K562 (cell line): ENCODE data around the gene FN1. TPM values are rescaled to one million over a fixed set of nuclear protein-coding genes. Genes with fewer than 3 reads are reported as not detected.
A peak's percentile ranks its signal among the peaks of the same experiment; 100 is the strongest.

ENCODE experiments used
- ATAC-seq: fragments of 200-7000 bp; cut with Tn5 transposase; 3 replicates; pipeline ENCODE4 v1.9.1; 2020; ENCODE audit warnings: moderate library complexity
- BruUV-seq: library from RNA; stranded (reverse); fragments of 400-500 nt; replicated peaks from 2 replicates; lab custom pipeline; 2021; lab: Mats Ljungman, UMichigan
- CTCF ChIA-PET: fragments of 300-600 bp; formaldehyde crosslinking; extraction: SDS; loops from one replicate; lab custom pipeline; 2021; ENCODE audit warnings: low intra/inter-chr PET ratio; lab: Yijun Ruan, JAX
- POLR2A ChIA-PET: fragments of 300-600, 350-650 bp; sonication (Branson Sonifier 250); formaldehyde crosslinking; extraction: SDS; loops from one replicate; lab custom pipeline; 2021; ENCODE audit warnings: antibody characterized with exemption, inconsistent platforms; lab: Yijun Ruan, JAX
- DNase-seq, 4 experiments: peaks; one replicate each; pipeline versions ENCODE4 v3.0.0 to v3.0.0-alpha.2; 2011 to 2018; ENCODE audit warnings: low spot score in 3 of 4, mixed read lengths in 3 of 4; ENCODE audit errors: extremely low read depth in 1 of 4
- FAIRE-seq: peaks from 2 replicates; lab custom pipeline; 2011; peaks lifted over from hg19 to GRCh38; lab: Jason Lieb, UNC
- H2AFZ ChIP-seq: 2 replicates; pipeline ENCODE4 v1.6.0; 2011; ENCODE audit warnings: low read depth, low read length, control low read depth, inconsistent platforms
- H3K27ac ChIP-seq: fragments of 200-600 bp; 3 replicates; pipeline ENCODE4 v1.8.0; 2011; ENCODE audit warnings: low read depth, mild to moderate bottlenecking, control low read depth, inconsistent platforms, low read length, moderate library complexity, mixed read lengths; ENCODE audit errors: extremely low read depth
- H3K27me3 ChIP-seq, 2 experiments: fragments of 300-600 bp in 1 of 2; 2 replicates in 1 of 2; 3 replicates in 1 of 2; pipeline versions ENCODE4 v1.6.0 to v1.8.0; 2011; ENCODE audit warnings: inconsistent platforms in 2 of 2, low read length in 2 of 2, mild to moderate bottlenecking in 1 of 2, mixed read lengths in 1 of 2, moderate library complexity in 1 of 2; ENCODE audit not compliant: control insufficient read depth in 2 of 2, insufficient read depth in 2 of 2
- H3K36me3 ChIP-seq: fragments of 300-600 bp; 3 replicates; pipeline ENCODE4 v1.8.0; 2011; ENCODE audit warnings: mild to moderate bottlenecking, low read length, inconsistent platforms; ENCODE audit not compliant: control insufficient read depth, insufficient read depth
- H3K4me1 ChIP-seq, 2 experiments: fragments of 200-600 bp in 1 of 2; replicated peaks in 1 of 2; 2 replicates in 1 of 2; 3 replicates in 1 of 2; pipeline versions ENCODE4 v1.5.1 to v1.8.0; 2011; ENCODE audit warnings: inconsistent platforms in 2 of 2, low read length in 2 of 2, mild to moderate bottlenecking in 1 of 2, mixed read lengths in 1 of 2, moderate library complexity in 1 of 2; ENCODE audit not compliant: control insufficient read depth in 2 of 2, insufficient read depth in 2 of 2
- H3K4me2 ChIP-seq: 2 replicates; pipeline ENCODE4 v1.6.1; 2011; ENCODE audit warnings: low read length, control low read depth, inconsistent platforms, mixed read lengths; ENCODE audit not compliant: insufficient read depth
- H3K4me3 ChIP-seq: fragments of 200-600 bp; sonication (generic), shearing (Covaris generic); 2 replicates; pipeline ENCODE4 v1.5.1; 2016; ENCODE audit warnings: control low read depth, inconsistent platforms
- H3K79me2 ChIP-seq: fragments of 200-600 bp; 3 replicates; pipeline ENCODE4 v1.8.0; 2011; ENCODE audit warnings: low read length, inconsistent platforms; ENCODE audit not compliant: control insufficient read depth, insufficient read depth
- H3K9ac ChIP-seq, 2 experiments: 2 replicates each; pipeline versions ENCODE4 v1.6.0 to v1.6.1; 2011; ENCODE audit warnings: low read depth in 2 of 2, low read length in 2 of 2, control low read depth in 1 of 2, inconsistent platforms in 1 of 2, mild to moderate bottlenecking in 1 of 2, mixed read lengths in 1 of 2; ENCODE audit not compliant: insufficient read depth in 1 of 2
- H3K9me1 ChIP-seq: one replicate; pipeline ENCODE4 v1.6.0; 2011; ENCODE audit warnings: inconsistent platforms, mild to moderate bottlenecking, low read length, moderate library complexity; ENCODE audit not compliant: control insufficient read depth, insufficient read depth
- H3K9me3 ChIP-seq: replicated peaks from 2 replicates; pipeline ENCODE4 v1.5.1; 2011; ENCODE audit warnings: low read depth, low read length, inconsistent platforms; ENCODE audit not compliant: control insufficient read depth, insufficient read depth
- H4K20me1 ChIP-seq: replicated peaks from 2 replicates; pipeline ENCODE4 v1.6.1; 2011; ENCODE audit warnings: low read length, inconsistent platforms, mixed read lengths; ENCODE audit not compliant: control insufficient read depth, insufficient read depth
- BCOR ChIP-seq: fragments of 450-650 bp; IDR thresholded peaks from 2 replicates; pipeline ENCODE4 v1.6.1; 2016
- FOXM1 ChIP-seq, 2 experiments: fragments of 450-650 bp in 1 of 2; sonication (generic) in 1 of 2; formaldehyde crosslinking in 1 of 2; IDR thresholded peaks; 2 replicates each; pipeline versions ENCODE4 v1.6.1 to v1.9.0; 2017 to 2022; ENCODE audit warnings: low read depth in 2 of 2, mild to moderate bottlenecking in 2 of 2, missing genetic modification reagents in 1 of 2, moderate library complexity in 1 of 2
- HNRNPLL ChIP-seq: fragments of 200-400 bp; formaldehyde crosslinking; IDR thresholded peaks from 2 replicates; pipeline ENCODE4 v1.6.1; 2017; ENCODE audit warnings: low read length, low read depth, mild to moderate bottlenecking; ENCODE audit not compliant: poor library complexity, severe bottlenecking
- NR4A1 ChIP-seq, 2 experiments: fragments of 250-450 bp in 1 of 2; fragments of 450-650 bp in 1 of 2; sonication (Bioruptor Pico) in 1 of 2; IDR thresholded peaks; 2 replicates each; pipeline versions ENCODE4 v1.4.0 to v1.6.1; 2016 to 2020; ENCODE audit warnings: mild to moderate bottlenecking in 2 of 2, missing compliant biosample characterization in 1 of 2, missing genetic modification characterization in 1 of 2, moderate library complexity in 1 of 2
- TAL1 ChIP-seq: fragments of 450-650 bp; IDR thresholded peaks from 2 replicates; pipeline ENCODE4 v1.6.1; 2016; ENCODE audit warnings: mild to moderate bottlenecking
- ZC3H8 ChIP-seq: fragments of 450-650 bp; IDR thresholded peaks from 2 replicates; pipeline ENCODE4 v1.6.1; 2017
- WGBS: fragments of 100-300 bp; shearing (Covaris generic); methylation state at CpG from one replicate; pipeline ENCODE4 v1.1.6; 2016; ENCODE audit warnings: low coverage, mixed read lengths; ENCODE audit not compliant: insufficient coverage; ENCODE audit errors: missing lambda C conversion rate; 5-methylcytosine and 5-hydroxymethylcytosine counted together
- in situ Hi-C: fragments of 300-500 bp; cut with MboI; formaldehyde crosslinking; loops from 4 replicates; pipeline ENCODE4 v1.15.0; 2018; ENCODE audit warnings: inconsistent platforms, mixed read lengths
- intact Hi-C: fragments of 100-400 bp; cut with micrococcal nuclease; formaldehyde crosslinking; loops from 2 replicates; pipeline ENCODE4 v1.14.2; 2022
- polyA plus RNA-seq, 8 experiments: library from polyadenylated mRNA; depleted of rRNA in 4 of 8; stranded (reverse) in 5 of 8; unstranded in 3 of 8; fragments of >200 nt; fragmentation: Nextera tagmentation in 2 of 8; fragmentation: Illumina TruSeq in 1 of 8; extraction: Ambion mirVana in 2 of 8; extraction: Trizol in 1 of 8; gene quantifications; 2 replicates each; pipeline versions ENCODE4 v1.2.1 to v1.2.3, GENCODE V29; 2011 to 2014; ENCODE audit warnings: inconsistent platforms in 1 of 8, missing spikeins in 1 of 8
- total RNA-seq, 7 experiments: library from RNA; depleted of rRNA in 6 of 7; stranded (reverse); fragments of >200 nt in 6 of 7; fragmentation: Illumina TruSeq in 2 of 7; extraction: Trizol in 2 of 7; gene quantifications; 2 replicates each; pipeline versions ENCODE4 v1.2.1 to v1.2.3, GENCODE V29; 2011 to 2021; ENCODE audit warnings: low replicate concordance in 1 of 7
- TF ChIP-seq, protein P1 (sequence below): fragments of 450-650 bp; IDR thresholded peaks from 2 replicates; pipeline ENCODE4 v1.6.1; 2016

Gene FN1
- total and polyA plus RNA-seq, 9 of the 15 experiments (the other 6 are each of a cell fraction or from before 2014, with no cell fraction given) = 7.4 to 19.1 (median 11.2) TPM

DNA sequence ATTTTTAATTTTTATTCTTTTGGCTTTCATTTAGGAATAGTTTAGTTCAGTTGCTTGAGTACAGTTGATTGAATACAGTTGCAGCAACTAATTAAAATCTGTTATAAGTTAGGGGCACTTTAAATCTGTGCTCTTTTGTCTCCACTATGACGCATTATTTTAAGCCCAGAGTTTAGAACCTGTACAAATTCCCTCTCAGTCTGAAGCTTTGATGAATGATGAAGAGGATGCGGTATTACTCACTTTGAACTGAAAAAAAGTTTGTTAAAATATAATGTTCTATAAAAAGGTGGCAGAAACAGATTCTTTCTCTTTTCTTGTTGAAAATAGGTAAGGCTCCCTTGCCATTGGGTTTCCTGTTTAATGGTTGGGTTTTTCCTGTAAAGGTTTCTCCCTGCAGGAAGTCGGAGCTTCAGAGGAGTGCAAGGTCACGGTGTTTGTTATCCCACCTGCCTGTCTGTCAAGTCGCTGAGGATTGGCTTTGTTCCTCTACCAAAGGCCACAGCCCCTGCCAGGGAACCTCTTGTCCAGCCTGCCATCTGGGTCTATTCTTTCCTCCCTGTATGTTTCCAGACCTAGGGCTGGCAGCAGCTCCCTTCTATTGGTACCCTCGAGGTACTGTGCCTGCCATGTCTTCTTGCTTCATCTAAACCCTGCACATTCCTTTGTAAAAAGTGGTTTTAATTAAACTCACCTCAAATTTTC lies 43.8 kb upstream of the FN1 start:
- no peaks in the 10 kb centered on the region for H3K27me3 ChIP-seq
- in situ Hi-C loops (no loop called here), intact Hi-C loops (no loop called here)
- no peaks in the 10 kb centered on the region for H4K20me1 ChIP-seq
- ChIA-PET CTCF (no interaction called here), POLR2A (no interaction called here)
- no peaks in the 10 kb centered on the region for H3K36me3 ChIP-seq
- H3K27ac ChIP-seq = no peak overlapping the region
- no peak for FAIRE-seq
- H3K79me2 ChIP-seq = no peaks in the 10 kb centered on the region
- no peaks in the 10 kb centered on the region for H3K4me1 ChIP-seq
- ATAC-seq = no peak
- WGBS = 35% methylated on average over 6 of the region's 6 CpGs
- no TSS peak for BruUV-seq
- no peak overlapping the region for H2AFZ ChIP-seq
- no peak for DNase-seq
- TF ChIP-seq, protein P1, sequence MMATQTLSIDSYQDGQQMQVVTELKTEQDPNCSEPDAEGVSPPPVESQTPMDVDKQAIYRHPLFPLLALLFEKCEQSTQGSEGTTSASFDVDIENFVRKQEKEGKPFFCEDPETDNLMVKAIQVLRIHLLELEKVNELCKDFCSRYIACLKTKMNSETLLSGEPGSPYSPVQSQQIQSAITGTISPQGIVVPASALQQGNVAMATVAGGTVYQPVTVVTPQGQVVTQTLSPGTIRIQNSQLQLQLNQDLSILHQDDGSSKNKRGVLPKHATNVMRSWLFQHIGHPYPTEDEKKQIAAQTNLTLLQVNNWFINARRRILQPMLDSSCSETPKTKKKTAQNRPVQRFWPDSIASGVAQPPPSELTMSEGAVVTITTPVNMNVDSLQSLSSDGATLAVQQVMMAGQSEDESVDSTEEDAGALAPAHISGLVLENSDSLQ = 0 out of 2 replicates have a peak, but pooled peaks have one; percentile 9
- TF ChIP-seq NR4A1 (CRISPR knock-in tag; IDR thresholded peaks at IDR 0.05) (no peak), NR4A1 (tag; IDR thresholded peaks at IDR 0.05) (no peak)
- no peaks in the 10 kb centered on the region for H3K9me1 ChIP-seq
- no peak overlapping the region for H3K4me2 ChIP-seq
- no peak overlapping the region for H3K4me3 ChIP-seq
- H3K9ac ChIP-seq = no peak overlapping the region
- no peaks in the 10 kb centered on the region for H3K9me3 ChIP-seq

DNA sequence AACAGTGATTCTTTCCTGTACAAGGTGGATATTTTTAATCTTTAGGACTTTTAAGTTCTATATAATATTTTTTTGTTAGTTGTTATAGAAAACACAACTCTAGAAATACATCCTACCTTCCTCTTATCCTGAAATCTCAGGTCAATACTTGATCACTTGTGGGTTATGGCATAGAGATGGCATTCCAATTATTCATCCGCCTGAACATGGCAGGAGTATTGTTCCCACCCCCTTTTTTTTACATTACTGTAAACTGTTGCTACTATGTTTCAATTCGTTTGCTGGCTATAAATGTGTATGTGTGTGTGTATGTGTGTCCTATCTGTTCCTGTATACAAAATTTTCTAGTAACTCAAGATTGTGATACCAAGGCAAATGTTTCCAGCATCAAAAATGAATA lies 43.3 kb upstream of the FN1 start:
- Histone ChIP-seq H3K9me3 (no peaks in the 10 kb centered on the region), H3K36me3 (no peaks in the 10 kb centered on the region), H2AFZ (no peak overlapping the region), H3K9me1 (no peaks in the 10 kb centered on the region), H3K9ac (no peak overlapping the region), H3K27me3 (no peaks in the 10 kb centered on the region), H3K4me3 (no peak overlapping the region), H3K27ac (no peak overlapping the region), H3K4me2 (no peak overlapping the region), H3K4me1 (no peaks in the 10 kb centered on the region), H3K79me2 (no peaks in the 10 kb centered on the region), H4K20me1 (no peaks in the 10 kb centered on the region)
- FAIRE-seq (no peak), DNase-seq (no peak), ATAC-seq (no peak)
- ChIA-PET CTCF (no interaction called here), POLR2A (no interaction called here)
- BruUV-seq = no TSS peak
- intact Hi-C loops = no loop called here
- WGBS = 49% methylated on average over 2 of the region's 2 CpGs
- in situ Hi-C loops = no loop called here
- TF ChIP-seq FOXM1 (IDR thresholded peaks at IDR 0.05; ENCODE audit: low read depth) (no peak), FOXM1 (CRISPR knock-in tag; IDR thresholded peaks at IDR 0.05; ENCODE audit: low read depth) (no peak), ZC3H8 (no peak), BCOR (no peak), TAL1 (no peak), HNRNPLL (no peak)
